ENCODE results near the gene TDO2.

- TF ChIP-seq POLR2A (IDR thresholded peaks at IDR 0.05) (no peak), CTCF (IDR thresholded peaks at IDR 0.05) (no peak)
Observed at GRCh38 chr4:155952501-155952901, 49.0 kb downstream of the TDO2 start.

Measured in breast epithelium (tissue), 3 donors.